HG03354 (cell line): ENCODE data around the gene MIA2.
A peak's percentile ranks its signal among the peaks of the same experiment; 100 is the strongest.
"Not testable (repeated sequence)": the region's sequence is repeated elsewhere in the genome, so short reads cannot be mapped to it uniquely, and the experiment has no call there.

Experiments used
- ATAC-seq: cut with Tn5 transposase; IDR thresholded peaks from one replicate; pipeline ENCODE4 v1.9.1; 2021; ENCODE audit warnings: mild to moderate bottlenecking; ENCODE audit not compliant: unreplicated experiment, poor library complexity, severe bottlenecking

MIA2 gene

GRCh38 chr14:39265806-39266524, 32.2 kb downstream of the MIA2 start:
- ATAC-seq = no peak

DNA sequence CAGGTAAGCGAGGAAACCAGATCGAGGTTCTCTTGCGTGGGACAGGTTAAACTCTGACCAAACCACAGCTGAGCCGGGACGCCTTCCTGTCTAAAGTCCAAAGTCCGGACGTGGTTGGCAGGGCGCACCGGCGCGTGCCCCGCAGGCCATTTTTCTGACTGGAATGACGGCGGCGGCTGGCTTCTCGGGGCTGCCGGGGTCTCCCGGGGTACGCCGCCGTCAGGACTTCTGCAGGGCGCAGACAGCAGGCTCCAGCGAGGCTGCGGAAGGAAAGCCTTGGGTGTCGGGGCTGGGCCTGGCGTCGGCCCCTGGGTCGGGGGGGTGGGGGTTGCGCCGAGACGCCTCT, 32.8 kb downstream of the MIA2 start:
- ATAC-seq = peak; percentile 44

DNA sequence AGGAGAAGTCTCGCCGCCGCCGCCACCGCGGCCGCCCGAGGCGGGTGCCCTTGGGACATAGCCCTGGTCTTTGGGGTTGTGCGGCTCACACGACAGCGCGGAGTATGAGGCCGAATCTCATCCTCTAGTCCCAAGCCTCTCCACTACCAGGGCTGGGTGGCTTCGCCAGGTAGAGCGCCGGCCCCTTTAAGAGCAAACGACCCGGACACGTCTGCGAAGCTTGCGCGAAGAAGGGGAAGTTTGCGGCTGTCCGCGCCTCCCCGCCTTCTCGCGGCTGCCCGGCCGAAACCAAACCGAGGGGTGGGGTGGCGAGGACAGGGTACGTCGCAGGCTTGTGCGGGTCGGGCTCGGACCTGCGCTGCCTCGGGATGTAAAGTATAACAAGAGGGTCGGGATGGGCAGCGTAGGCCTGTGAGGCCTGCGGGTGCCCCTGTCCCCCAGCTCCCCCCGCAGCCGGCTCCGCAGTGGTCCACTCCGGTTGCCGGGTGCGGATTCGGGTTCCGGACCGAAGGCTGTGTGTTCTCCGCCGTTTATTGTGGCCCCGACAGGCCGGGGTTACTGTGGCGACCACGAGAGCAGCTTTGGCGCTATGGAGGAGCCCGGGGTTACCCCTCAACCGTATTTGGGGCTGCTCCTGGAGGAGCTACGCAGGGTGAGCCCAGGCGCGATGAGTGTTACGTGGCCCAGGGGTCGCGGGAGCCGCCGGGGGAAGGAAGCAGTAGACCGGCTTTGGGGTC, 33.3 kb downstream of the MIA2 start:
- ATAC-seq = peak; percentile 86

DNA sequence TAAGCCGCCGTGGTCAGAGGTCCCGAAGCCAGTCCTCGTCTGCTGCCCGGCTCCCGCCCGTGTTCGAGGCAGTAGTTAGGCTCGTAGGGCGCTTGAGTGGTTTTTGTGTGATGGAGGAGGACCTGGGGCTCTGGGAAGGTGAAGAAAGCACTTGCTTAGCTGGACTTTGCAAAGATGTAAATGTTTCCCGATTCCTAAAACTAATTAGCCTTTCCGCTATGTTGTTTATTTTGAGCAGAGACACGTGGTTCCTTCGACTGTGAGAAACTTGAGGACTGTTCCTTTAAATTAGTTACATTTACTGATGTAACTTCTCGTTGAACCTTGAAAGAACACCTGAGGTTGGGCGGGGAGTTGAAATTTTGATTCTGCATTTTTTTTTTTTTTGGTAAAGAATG, 33.9 kb downstream of the MIA2 start:
- ATAC-seq = peak; percentile 14

- ATAC-seq = no peak
These were observed 34.7 kb downstream of the MIA2 start for GRCh38 chr14:39268393-39268792.

GRCh38 chr14:39272918-39273317, 39.2 kb downstream of the MIA2 start:
- ATAC-seq = no peak

DNA sequence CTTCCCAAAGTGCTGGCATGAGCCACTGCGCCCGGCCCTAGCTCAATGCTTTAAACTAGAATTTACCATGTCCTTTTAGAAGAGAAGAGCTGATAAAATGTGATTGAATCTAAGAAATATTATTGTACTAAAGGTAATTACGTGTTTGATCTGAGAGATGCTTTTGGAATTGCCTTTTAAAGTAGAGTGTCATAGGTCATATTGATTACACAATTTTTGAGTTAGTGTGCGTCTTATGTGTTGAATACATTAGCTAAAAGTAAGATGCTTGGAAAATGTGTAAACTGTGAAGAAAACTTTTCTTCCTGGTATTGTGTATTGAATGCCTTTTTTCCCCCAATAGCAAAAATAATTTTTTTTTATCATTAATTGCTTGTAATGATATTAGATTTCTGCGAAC, 41.7 kb downstream of the MIA2 start:
- no peak for ATAC-seq

DNA sequence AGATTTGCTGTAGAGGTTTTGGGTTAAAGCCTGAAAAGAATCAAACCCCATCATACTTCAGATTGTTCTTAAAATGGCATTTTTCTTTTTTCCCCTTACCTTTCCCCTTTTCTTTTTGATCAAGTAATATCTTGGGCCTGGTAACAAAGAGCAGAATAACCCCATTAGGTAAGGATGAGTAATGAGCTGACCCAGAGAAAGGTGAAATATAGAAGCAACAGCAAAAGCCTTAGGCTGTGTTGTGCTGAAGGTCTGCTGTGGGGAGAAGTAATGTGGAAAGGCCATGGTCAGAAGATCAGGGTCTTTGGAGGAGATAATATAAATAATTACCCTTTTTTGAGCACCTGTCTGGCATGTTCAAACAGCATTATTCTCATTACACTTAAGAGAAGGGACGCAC, 42.3 kb downstream of the MIA2 start:
- no peak for ATAC-seq

DNA sequence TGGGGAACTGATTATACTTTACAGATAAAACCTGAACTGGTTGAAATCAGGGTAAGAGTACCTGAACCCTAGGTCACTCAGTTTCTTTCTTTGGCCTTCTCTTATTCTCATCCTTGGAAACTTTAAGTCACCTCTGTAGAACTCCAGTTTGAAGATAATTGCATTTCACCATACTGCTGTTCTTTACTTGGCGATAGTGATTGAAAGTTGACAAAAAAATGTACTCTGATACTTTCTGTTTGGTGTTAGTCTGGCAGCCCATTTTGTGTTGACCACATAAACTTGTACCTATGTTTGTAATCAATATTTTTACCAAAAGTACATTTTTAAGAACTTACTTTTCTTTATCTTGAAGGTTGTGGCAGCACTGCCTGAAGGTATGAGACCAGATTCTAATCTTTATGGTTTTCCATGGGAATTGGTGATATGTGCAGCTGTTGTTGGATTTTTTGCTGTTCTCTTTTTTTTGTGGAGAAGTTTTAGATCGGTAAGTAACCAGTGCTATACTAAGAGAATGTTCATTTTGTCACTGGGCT, 42.9 kb downstream of the MIA2 start:
- no peak for ATAC-seq

DNA sequence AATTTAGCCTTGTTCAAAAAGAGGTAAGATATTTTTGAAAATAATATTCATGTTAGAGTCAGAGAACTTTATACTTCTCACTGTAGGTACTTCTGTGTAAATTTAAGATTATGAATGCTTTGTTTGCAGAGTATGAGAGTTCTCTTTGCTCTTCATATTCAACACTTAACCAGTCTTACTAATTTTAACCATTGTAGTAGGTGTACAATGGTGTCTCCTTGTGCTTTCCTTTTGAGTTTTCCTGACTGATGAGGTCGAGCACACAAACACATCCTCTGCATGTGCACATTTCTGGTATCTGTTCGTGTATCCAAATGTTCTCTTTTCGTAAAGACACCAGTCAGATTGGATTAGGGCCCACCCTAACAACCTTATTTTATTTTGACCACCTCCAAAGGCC, 45.8 kb downstream of the MIA2 start:
- ATAC-seq = no peak

GRCh38 chr14:39280678-39281077, 47.0 kb downstream of the MIA2 start:
- ATAC-seq = not testable (repeated sequence)

DNA sequence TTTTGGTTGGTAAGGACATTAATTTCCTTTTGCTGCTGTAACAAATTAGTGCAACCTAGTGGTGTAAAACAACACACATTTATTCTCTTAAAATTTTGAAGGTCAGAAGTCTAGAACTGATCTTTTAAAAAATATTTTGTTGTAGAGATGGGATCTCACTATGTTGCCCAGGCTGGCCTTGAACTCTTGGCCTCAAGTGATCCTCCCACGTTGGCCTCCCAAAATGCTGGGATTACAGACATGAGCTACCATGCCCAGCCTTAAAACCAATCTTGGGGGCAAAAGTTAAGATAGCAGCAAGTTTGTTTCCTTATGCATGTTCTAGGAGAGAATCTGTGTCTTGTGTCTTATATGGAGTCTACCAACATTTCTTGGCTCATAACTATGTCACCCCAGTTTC, 55.8 kb downstream of the MIA2 start:
- no peak for ATAC-seq

DNA sequence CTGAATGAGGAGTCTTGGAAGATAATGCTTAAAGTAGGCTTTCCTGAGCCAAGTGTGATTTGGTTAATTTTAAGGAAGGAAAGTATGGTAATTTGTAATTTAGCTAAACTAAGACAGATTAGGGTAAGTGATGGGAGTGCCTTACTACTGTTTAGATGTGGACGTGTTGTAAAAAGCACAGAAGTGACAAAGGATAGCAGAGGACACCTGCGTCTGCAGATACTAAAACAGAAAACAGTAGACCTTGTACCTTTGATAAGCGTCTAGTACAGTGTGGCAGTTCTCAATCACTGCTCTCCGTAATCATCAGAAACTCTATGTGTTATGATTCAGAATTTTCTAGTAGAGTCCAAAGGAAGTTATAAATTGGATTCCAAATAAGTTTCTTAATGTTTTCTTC, 58.0 kb downstream of the MIA2 start:
- no peak for ATAC-seq

DNA sequence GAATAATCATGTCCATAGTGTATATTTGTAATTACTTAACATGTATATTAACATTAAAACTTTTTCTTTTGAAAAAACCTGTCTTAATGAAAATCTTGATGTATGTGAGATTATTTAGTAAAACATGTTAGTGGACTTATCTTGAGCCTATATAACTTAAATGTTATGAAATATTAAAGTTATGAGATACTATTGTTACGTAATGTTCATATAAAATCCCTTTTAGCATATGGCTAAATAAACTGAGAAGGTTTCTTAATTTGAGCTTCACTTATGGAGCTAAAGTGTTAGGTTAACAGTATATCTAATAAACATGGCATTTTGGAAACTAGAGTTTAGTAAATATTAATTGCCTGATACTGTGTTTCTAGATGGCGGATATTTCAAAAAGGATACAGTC, 59.9 kb downstream of the MIA2 start:
- ATAC-seq = no peak

DNA sequence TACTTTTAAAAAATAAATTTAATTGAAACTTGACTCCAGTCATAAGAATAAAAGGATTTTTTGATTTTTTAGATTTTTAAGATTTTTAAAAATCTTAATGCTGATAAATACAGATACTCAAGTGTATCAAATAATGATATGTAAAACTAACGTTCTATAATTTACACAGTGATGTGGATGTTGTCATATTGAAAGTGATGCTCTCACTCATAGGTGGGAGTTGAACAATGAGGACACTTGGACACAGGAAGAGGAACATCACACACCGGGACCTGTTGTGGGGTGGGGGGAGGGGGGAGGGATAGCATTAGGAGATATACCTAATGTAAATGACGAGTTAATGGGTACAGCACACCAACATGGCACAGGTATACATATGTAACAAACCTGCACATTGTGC, 66.7 kb downstream of the MIA2 start:
- ATAC-seq = not testable (repeated sequence)

GRCh38 chr14:39302124-39302810, 68.6 kb downstream of the MIA2 start:
- no peak for ATAC-seq

- ATAC-seq = no peak
These were observed 69.4 kb downstream of the MIA2 start for GRCh38 chr14:39303115-39303514.

DNA sequence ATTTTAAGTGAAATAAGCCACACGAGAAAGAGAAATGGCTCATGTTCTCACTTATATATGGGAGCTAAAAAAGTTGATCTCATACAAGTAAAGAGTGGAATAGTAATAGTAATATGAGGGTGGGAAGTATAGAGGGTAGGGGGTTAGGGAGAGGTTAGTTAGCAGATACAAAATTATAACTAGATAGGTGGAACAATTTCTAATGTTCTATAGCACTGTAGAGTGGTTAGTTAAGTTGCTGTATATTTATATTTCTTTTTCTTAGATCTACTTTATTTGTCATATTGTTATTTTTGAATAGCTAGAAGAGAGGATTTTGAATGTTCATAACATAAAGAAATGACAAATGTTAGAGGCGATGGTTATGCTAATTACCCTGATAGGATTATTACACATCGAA, 74.1 kb downstream of the MIA2 start:
- ATAC-seq = no peak

- no peak for ATAC-seq
These were observed 76.3 kb downstream of the MIA2 start for GRCh38 chr14:39310051-39310450.

DNA sequence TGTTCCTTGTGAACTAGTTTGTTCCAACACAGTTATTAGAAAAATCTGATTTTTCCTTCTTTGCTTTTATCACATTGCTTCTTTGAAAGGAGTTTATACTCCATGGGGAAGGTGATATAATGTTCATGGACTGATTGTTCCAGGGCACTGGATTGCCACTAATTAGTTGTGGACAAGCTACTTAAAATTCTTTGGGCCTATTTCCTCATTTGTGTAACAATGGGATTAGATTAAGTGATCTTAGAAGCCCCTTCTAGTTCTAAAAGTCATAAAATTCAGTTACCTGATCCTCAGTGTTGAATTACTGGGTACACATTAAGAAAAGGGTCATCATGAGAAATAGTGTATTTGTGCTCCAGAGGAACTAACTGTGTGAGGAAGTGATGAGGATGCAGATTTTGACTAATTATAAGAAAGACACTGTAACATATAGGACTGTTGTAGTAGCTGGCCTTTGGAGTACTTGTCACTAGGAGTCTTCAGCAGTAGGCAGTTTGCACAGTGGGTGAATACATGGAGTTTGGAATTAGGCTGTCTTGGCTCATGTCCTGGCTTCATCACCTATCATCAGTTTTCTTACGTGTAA, 82.2 kb downstream of the MIA2 start:
- ATAC-seq = no peak
